Hepatocyte (in vitro differentiated cells): ENCODE data around the gene WDR75.

ENCODE experiments used
- CTCF ChIP-seq: fragments of 200-600 bp; sonication (generic); IDR thresholded peaks from 2 replicates; pipeline ENCODE4 v1.5.1; 2016; ENCODE audit warnings: antibody characterized with exemption, mild to moderate bottlenecking; ENCODE audit not compliant: poor library complexity
- EZH2 ChIP-seq: fragments of 200-600 bp; sonication (generic); IDR thresholded peaks from 2 replicates; pipeline ENCODE4 v1.6.1; 2016; ENCODE audit warnings: antibody characterized with exemption, mild to moderate bottlenecking, borderline replicate concordance
- EZH2phosphoT487 ChIP-seq: fragments of 200-600 bp; sonication (generic); IDR thresholded peaks from one replicate; pipeline ENCODE4 v1.6.1; 2018; ENCODE audit warnings: antibody characterized with exemption, mild to moderate bottlenecking, low read depth, moderate library complexity; ENCODE audit not compliant: unreplicated experiment, severe bottlenecking

- TF ChIP-seq CTCF = no peak
- TF ChIP-seq EZH2 = no peak
- no peak for TF ChIP-seq EZH2phosphoT487
Observed at GRCh38 chr2:189511960-189512319, 70.7 kb downstream of the WDR75 start.
